22Rv1 (cell line): ENCODE results near the gene ZSCAN26.

ENCODE experiments used
- ZFX ChIP-seq: fragments of 450-650 bp; IDR thresholded peaks from 2 replicates; pipeline ENCODE4 v1.6.1; 2017; ENCODE audit warnings: antibody characterized with exemption, borderline replicate concordance
- TF ChIP-seq, protein P1 (sequence below): fragments of 450-650 bp; IDR thresholded peaks from 2 replicates; pipeline ENCODE4 v1.5.1; 2017; ENCODE audit warnings: mild to moderate bottlenecking

- TF ChIP-seq, protein P1, sequence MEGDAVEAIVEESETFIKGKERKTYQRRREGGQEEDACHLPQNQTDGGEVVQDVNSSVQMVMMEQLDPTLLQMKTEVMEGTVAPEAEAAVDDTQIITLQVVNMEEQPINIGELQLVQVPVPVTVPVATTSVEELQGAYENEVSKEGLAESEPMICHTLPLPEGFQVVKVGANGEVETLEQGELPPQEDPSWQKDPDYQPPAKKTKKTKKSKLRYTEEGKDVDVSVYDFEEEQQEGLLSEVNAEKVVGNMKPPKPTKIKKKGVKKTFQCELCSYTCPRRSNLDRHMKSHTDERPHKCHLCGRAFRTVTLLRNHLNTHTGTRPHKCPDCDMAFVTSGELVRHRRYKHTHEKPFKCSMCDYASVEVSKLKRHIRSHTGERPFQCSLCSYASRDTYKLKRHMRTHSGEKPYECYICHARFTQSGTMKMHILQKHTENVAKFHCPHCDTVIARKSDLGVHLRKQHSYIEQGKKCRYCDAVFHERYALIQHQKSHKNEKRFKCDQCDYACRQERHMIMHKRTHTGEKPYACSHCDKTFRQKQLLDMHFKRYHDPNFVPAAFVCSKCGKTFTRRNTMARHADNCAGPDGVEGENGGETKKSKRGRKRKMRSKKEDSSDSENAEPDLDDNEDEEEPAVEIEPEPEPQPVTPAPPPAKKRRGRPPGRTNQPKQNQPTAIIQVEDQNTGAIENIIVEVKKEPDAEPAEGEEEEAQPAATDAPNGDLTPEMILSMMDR = no peak
- TF ChIP-seq ZFX = no peak
Observed at GRCh38 chr6:28226460-28226859, 40.5 kb upstream of the ZSCAN26 start.
